ENCODE results near the gene MAST3.

Gene MAST3

GRCh38 chr19:18072335-18072734 is 25.2 kb upstream of the MAST3 start:
- no peak for TF ChIP-seq CTCF (IDR thresholded peaks at IDR 0.05; ENCODE audit: insufficient read depth, low read length, poor library complexity, severe bottlenecking)
- peaks cover 19% of the 10 kb centered on the region for H3K36me3 ChIP-seq (ENCODE audit: control insufficient read depth, insufficient read depth, low read length)
- H3K27me3 ChIP-seq (replicated peaks; ENCODE audit: control insufficient read depth, insufficient read depth, low read length), result no peaks in the 10 kb centered on the region
- H3K4me3 ChIP-seq (replicated peaks; ENCODE audit: low read depth, low read length), result no peak overlapping the region
- no peak for DNase-seq (ENCODE audit: extremely low read depth, insufficient read length)

- peaks cover 19% of the 10 kb centered on the region for H3K36me3 ChIP-seq (ENCODE audit: control insufficient read depth, insufficient read depth, low read length)
- H3K4me3 ChIP-seq (replicated peaks; ENCODE audit: low read depth, low read length), result no peak overlapping the region
- no peak for DNase-seq (ENCODE audit: extremely low read depth, insufficient read length)
- H3K27me3 ChIP-seq (replicated peaks; ENCODE audit: control insufficient read depth, insufficient read depth, low read length), result no peaks in the 10 kb centered on the region
- no peak for TF ChIP-seq CTCF (IDR thresholded peaks at IDR 0.05; ENCODE audit: insufficient read depth, low read length, poor library complexity, severe bottlenecking)
Observed at GRCh38 chr19:18073197-18073596, 24.4 kb upstream of the MAST3 start.

GRCh38 chr19:18074192-18074591 is 23.4 kb upstream of the MAST3 start:
- Histone ChIP-seq H3K4me3 (replicated peaks; ENCODE audit: low read depth, low read length) (no peak overlapping the region), H3K27me3 (replicated peaks; ENCODE audit: control insufficient read depth, insufficient read depth, low read length) (no peaks in the 10 kb centered on the region), H3K36me3 (ENCODE audit: control insufficient read depth, insufficient read depth, low read length) (peaks cover 15% of the 10 kb centered on the region)
- DNase-seq (ENCODE audit: extremely low read depth, insufficient read length), result no peak
- TF ChIP-seq CTCF (IDR thresholded peaks at IDR 0.05; ENCODE audit: insufficient read depth, low read length, poor library complexity, severe bottlenecking), result no peak

- no peak for TF ChIP-seq CTCF (IDR thresholded peaks at IDR 0.05; ENCODE audit: insufficient read depth, low read length, poor library complexity, severe bottlenecking)
- no peak for DNase-seq (ENCODE audit: extremely low read depth, insufficient read length)
- no peaks in the 10 kb centered on the region for H3K27me3 ChIP-seq (replicated peaks; ENCODE audit: control insufficient read depth, insufficient read depth, low read length)
- H3K4me3 ChIP-seq (replicated peaks; ENCODE audit: low read depth, low read length), result no peak overlapping the region
- H3K36me3 ChIP-seq (ENCODE audit: control insufficient read depth, insufficient read depth, low read length), result peaks cover 6% of the 10 kb centered on the region
Observed at GRCh38 chr19:18083929-18084684, 13.5 kb upstream of the MAST3 start.

- Histone ChIP-seq H3K27me3 (replicated peaks; ENCODE audit: control insufficient read depth, insufficient read depth, low read length) (no peaks in the 10 kb centered on the region), H3K36me3 (ENCODE audit: control insufficient read depth, insufficient read depth, low read length) (peaks cover 2% of the 10 kb centered on the region), H3K4me3 (replicated peaks; ENCODE audit: low read depth, low read length) (peak overlapping the region; percentile 77)
- TF ChIP-seq CTCF (IDR thresholded peaks at IDR 0.05; ENCODE audit: insufficient read depth, low read length, poor library complexity, severe bottlenecking), result no peak
- no peak for DNase-seq (ENCODE audit: extremely low read depth, insufficient read length)
Observed at GRCh38 chr19:18085702-18086457, 11.7 kb upstream of the MAST3 start.
